Measurements from ENCODE around the gene ZNF664. TPM values are rescaled to one million over a fixed set of nuclear protein-coding genes. Genes with fewer than 3 reads are reported as not detected.

ZNF664 gene
- total RNA-seq, 4 donors from 2014 or later: 120 to 187 (median 138) TPM

DNA sequence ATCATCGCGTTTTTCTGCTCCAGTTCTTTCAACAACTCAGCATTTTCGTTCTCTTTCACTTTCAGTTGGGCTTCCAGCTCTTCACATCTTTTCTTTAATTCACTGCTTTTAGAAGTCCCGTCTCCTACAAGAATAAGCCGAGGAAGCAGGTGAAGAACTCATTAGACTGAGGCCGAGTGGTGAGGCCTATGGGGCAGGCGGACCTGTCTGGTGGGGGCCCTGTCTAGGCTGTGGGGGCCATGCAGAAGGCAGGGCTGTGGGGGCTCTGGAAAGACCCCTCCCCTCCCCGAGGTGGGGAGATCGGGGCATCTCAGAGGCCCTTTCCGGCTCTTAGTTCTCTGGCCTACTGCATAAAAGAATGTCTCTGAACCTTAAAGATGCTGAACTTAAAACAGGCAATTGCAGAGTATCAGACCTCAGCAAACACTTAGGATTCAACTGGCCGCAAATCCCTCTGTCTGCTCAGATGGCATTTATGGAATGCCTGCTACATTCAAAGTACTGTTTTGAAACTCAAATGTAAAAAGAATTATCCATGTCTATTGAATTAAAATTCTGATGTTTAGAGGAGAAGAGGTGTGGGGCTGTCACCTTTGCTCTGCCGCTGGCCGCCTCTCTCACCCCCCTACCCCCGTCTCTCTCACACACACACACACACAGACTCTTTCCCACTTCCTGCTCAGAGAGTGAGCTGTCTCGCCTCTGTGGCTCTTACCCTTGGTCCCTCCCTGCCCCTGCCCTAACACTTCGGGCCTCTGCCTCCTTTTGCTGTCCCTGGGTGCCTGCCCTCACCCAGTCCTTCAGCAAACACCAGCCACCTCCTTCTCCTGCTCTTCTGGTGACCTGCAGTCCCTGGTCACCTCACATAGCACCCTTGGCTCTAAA lies 35.1 kb upstream of the ZNF664 start:
- intact Hi-C loops (cut with DNase I): no loop called here
- H3K27me3 ChIP-seq: no peaks in the 10 kb centered on the region
- WGBS, 2 donors: 47 to 61% methylated on average over 15 to 16 of the region's 16 CpGs
- no peaks in the 10 kb centered on the region for H3K9me3 ChIP-seq
- peaks cover 0 to 24% of the 10 kb centered on the region in 2 donors for H3K4me1 ChIP-seq
- H3K36me3 ChIP-seq: peaks cover 23 to 31% of the 10 kb centered on the region in 2 donors
- TF ChIP-seq POLR2A (IDR thresholded peaks at IDR 0.05): no peak
- TF ChIP-seq, protein P1, sequence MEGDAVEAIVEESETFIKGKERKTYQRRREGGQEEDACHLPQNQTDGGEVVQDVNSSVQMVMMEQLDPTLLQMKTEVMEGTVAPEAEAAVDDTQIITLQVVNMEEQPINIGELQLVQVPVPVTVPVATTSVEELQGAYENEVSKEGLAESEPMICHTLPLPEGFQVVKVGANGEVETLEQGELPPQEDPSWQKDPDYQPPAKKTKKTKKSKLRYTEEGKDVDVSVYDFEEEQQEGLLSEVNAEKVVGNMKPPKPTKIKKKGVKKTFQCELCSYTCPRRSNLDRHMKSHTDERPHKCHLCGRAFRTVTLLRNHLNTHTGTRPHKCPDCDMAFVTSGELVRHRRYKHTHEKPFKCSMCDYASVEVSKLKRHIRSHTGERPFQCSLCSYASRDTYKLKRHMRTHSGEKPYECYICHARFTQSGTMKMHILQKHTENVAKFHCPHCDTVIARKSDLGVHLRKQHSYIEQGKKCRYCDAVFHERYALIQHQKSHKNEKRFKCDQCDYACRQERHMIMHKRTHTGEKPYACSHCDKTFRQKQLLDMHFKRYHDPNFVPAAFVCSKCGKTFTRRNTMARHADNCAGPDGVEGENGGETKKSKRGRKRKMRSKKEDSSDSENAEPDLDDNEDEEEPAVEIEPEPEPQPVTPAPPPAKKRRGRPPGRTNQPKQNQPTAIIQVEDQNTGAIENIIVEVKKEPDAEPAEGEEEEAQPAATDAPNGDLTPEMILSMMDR (IDR thresholded peaks at IDR 0.05): no peak
- no peak overlapping the region for H3K4me3 ChIP-seq (replicated peaks in 1 of 3)
- peak overlapping the region; percentile 4 to 72 (median 45) for H3K27ac ChIP-seq
- DNase-seq: peak; percentile 18 to 29

GRCh38 chr12:123938679-123939480 lies 34.1 kb upstream of the ZNF664 start:
- TF ChIP-seq, protein P1 (IDR thresholded peaks at IDR 0.05): peak in 2 of 6 experiments; percentile 8 to 28
- TF ChIP-seq POLR2A (IDR thresholded peaks at IDR 0.05): no peak
- Histone ChIP-seq H3K36me3 (peaks cover 23 to 31% of the 10 kb centered on the region in 2 donors), H3K4me1 (peaks cover 0 to 24% of the 10 kb centered on the region in 2 donors), H3K27me3 (no peaks in the 10 kb centered on the region), H3K9me3 (no peaks in the 10 kb centered on the region), H3K27ac (peak overlapping the region in 2 of 3 donors; percentile 45 to 72), H3K4me3 (replicated peaks in 1 of 3) (no peak overlapping the region)
- 88 to 91% methylated on average over 16 of the region's 16 CpGs for WGBS, 2 donors
- no peak for DNase-seq
- intact Hi-C loops (cut with DNase I): no loop called here

DNA sequence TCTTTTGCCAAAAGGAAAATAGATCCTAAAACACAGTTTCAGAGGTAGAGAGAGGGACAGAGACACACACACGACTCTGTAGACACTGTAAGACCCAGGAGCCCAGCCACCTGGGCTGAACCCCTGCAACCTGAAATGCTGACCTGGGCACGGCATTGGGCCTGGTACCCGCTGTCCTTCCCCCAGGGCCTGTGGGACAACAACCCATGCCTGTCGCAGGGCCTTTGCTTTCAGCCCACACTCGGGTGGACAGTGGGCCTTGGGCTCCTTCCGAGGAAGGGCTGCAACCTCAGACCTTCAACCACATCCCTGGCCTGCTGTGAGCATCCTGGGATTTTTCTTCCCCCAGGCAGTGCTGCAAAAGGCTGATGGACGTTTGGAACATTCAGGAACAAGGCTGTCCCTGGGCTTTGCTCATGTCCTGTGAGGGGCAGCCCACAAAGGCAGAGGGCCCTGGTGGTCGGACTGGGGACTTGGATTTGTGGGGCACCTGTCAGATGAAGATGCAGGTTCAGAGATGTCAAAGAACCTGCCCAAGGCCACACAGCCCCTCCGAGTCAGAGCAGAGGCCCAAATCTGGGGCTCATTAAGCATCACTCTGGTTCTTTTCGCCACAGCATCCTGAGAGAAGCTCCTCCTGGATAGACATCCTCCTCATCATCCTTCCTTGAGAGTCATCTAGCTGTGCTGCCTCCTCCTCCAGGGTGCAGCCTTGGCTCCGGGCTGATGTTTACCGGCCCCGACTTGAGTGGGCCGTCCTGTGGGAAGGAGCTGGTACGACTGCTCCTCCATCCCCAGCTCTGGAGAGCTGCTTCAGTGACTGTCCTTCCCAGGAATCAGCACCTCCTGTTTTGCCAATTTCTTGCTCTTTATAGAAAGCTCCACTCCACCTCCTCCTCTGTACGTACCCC lies 33.0 kb upstream of the ZNF664 start:
- Histone ChIP-seq H3K4me3 (replicated peaks in 1 of 3) (no peak overlapping the region), H3K36me3 (peaks cover 23 to 31% of the 10 kb centered on the region in 2 donors), H3K4me1 (peaks cover 0 to 24% of the 10 kb centered on the region in 2 donors), H3K27ac (no peak overlapping the region), H3K27me3 (no peaks in the 10 kb centered on the region), H3K9me3 (no peaks in the 10 kb centered on the region)
- intact Hi-C loops (cut with DNase I): no loop called here
- no peak for TF ChIP-seq POLR2A (IDR thresholded peaks at IDR 0.05)
- TF ChIP-seq, protein P1 (IDR thresholded peaks at IDR 0.05): no peak
- 92 to 93% methylated on average over 13 to 15 of the region's 16 CpGs for WGBS, 2 donors
- no peak for DNase-seq

GRCh38 chr12:123940627-123940966 lies 32.4 kb upstream of the ZNF664 start:
- H3K27me3 ChIP-seq: no peaks in the 10 kb centered on the region
- no peak overlapping the region for H3K4me3 ChIP-seq (replicated peaks in 1 of 3)
- 94 to 100% methylated on average over 8 to 9 of the region's 9 CpGs for WGBS, 2 donors
- peaks cover 23 to 31% of the 10 kb centered on the region in 2 donors for H3K36me3 ChIP-seq
- intact Hi-C loops (cut with DNase I): no loop called here
- TF ChIP-seq, protein P1 (IDR thresholded peaks at IDR 0.05): no peak
- no peak for TF ChIP-seq POLR2A (IDR thresholded peaks at IDR 0.05)
- no peak for DNase-seq
- no peaks in the 10 kb centered on the region for H3K9me3 ChIP-seq
- peaks cover 0 to 22% of the 10 kb centered on the region in 2 donors for H3K4me1 ChIP-seq
- no peak overlapping the region for H3K27ac ChIP-seq

Data from thyroid gland (tissue), 4 donors.